DLD1 (cell line): Measurements from ENCODE around the gene PTGES3.
"Not testable (repeated sequence)": the region's sequence is repeated elsewhere in the genome, so short reads cannot be mapped to it uniquely, and the experiment has no call there.

Experiments used
- in situ Hi-C: cut with HindIII; loops from 2 replicates; pipeline ENCODE4 v1.10.0; 2017; ENCODE audit warnings: low sequenced_read_pairs

The PTGES3 gene

DNA sequence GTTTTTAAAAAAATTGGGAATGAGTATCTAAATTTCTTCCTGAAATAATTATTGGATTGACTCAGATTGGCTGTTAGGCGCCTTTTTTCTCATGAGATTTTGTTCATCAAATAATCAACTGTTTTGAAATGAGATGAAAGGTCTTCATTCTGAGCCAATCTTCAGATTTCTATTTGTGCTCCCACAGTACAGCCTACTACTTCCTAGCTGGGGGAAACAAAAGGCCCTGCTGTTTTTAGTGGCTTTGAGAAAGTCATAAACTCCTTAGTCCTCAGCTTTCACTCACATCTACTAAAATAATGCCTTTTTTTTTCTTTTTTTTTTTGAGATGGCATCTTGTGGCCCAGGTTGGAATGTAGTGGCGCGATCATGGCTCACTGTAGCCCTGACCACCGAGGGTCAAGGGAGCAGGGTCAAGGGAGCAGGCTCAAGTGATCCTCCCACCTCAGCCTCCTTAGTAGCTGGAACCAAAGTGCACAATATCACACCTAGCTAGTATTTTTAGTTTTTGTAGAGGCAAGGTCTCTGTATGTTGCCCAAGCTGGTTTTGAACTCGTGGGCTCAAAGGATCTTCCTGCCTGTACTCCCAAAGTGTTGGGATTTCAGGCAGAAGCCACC, 21.8 kb upstream of the PTGES3 start:
- in situ Hi-C loops: no loop called here

DNA sequence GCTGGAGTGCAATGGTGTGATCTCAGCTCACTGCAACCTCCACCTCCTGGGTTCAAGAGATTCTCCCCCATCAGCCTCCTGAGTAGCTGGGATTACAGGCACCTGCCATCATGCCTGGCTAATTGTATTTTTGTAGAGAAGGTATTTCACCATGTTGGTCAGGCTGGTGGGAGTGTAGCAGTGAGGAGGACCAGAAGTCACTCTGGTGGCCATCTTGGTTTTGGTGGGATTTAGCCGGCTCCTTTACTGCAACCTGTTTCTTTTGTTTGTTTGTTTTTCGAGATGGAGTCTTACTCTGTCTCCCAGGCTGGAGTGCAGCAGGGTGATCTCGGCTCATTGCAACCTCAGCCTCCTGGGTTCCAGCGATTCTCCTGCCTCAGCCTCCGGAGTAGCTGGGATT, 16.4 kb upstream of the PTGES3 start:
- in situ Hi-C loops: not testable (repeated sequence)

DNA sequence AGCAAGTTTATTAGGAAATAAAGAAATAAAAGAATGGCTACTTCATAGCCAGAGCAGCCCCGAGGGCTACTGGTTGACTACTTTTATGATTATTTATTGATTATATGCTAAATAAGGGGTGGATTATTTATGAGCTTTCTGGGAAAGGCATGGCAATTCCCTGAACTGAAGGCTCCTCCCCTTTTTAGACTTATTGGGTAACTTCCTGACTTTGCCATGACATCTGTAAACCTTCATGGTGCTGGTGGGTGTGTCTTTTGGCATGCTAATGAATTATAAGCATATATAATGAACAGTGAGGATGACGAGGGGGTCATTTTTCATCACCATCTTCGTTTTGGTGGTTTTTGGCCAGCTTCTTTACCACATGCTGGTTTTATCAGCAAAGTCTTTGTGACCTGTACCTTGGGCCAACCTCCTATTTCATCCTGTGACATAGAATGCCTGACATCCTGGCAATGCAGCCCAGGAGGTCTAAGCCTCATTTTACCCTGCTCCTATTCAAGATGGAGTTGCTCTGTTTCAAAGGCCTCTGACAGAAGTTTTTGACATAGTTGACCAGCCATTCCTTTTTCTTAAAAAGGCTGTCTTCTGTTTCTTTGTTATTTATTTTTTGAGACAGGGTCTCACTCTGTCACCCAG, 11.1 kb upstream of the PTGES3 start:
- in situ Hi-C loops: no loop called here

DNA sequence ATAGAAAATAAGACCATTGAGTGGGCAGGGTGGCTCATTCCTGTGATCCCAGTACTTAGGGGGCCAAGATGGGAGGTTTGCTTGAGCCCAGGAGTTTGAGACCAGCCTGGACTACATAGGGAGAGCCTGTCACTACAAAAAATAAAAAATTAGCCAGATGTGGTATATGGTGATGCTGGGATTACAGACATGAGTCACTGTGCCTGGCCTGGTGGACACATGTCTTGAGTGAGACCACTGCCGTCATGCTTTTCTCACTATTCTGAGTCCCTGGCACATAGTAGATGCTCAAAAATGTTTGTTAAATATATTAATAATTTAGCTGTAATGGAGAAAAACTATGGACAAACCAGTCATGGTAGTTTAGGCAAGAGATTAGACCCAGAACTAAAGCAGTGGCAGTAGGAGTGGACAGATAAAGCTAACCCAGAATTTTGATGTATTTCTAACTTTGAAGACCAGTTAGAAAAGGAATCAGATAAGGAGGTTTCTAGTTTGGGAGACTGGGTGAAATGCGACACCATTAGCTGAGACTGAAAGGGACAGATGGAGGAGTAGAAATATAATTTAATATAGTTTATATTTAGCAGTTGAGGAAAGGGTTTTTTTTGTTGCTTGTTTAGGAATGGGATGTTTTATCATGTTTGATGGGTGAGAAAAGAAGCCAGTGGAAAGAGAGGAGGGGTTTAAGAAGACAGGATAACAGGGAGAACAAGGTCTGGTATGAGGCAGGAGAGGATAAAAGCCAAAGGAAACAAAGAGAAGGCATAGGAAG, 7.4 kb upstream of the PTGES3 start:
- in situ Hi-C loops: no loop called here

DNA sequence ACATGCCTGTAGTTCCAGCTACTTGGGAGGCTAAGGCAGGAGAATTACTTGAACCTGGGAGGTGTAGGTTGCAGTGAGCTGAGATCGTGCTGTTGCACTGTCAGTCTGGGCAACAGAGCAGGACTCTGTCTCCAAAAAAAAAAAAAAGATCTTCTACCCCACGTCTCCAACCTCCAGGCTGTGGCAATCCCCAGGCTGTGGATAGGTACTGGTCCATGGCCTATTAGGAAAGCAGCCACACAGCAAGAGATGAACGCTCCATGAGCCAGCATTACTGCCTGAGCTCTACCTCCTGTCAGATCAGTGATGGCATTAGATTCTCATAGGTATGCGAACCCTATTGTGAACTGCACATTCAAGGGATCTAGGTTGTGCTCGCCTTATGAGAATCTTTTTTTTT, 6.1 kb upstream of the PTGES3 start:
- in situ Hi-C loops: no loop called here

DNA sequence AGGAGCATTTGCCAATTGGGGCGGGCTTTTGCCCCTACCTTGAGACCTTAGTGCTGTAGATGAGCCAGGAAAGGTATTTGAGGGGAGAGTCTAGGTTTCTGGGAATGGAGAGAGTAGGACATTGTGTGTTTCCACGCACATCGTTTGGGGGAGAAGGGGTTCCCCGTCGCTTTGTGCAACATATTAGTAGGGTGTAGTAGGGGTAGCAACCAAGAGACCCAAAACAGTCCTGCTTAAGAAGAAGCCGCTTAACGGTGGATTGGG, 694 bp upstream of the PTGES3 start:
- in situ Hi-C loops: no loop called here

DNA sequence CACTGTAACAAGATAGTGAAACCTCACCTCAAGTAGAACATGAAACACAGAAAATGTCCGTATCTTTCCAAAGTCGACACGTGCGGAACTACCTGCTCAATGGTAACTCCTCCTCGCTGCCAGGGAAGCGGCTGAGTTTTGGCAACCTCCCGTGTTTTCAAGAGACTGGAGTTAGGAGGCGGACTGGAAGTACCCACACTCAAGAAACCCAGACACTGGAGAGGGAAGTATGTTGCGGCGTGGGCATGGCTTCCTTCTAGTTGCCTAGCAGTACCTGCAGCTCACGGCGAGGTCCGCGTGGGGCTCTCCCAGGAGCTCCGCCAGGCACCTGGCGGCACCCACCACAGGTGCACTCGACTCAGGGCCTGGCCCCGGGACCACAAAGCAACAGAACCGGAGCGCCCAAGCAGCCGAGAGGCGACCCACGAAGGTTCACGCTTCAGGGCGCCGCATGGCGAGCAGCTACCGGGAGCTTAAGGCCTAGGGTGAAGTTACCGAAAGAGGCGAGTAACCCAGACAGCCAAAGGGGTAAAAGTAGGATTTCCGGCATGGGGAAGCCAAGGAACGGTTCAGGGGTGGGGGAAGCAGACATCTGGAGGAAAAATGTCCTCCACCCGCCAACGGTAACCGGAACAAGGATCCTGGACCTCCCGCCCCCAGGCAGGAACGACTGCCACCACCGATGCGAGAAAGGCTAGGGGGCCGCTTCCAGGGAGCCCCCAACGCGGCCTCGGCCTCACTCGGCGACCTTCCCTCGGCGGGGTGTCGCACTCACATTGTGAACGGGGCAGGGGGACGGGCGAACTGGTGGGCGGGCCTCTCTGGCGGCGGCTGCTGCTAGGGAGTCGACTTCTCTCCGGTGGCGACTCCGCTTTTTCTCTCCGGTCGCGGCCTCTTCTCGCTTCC, 608 bp downstream of the PTGES3 start:
- in situ Hi-C loops: no loop called here

DNA sequence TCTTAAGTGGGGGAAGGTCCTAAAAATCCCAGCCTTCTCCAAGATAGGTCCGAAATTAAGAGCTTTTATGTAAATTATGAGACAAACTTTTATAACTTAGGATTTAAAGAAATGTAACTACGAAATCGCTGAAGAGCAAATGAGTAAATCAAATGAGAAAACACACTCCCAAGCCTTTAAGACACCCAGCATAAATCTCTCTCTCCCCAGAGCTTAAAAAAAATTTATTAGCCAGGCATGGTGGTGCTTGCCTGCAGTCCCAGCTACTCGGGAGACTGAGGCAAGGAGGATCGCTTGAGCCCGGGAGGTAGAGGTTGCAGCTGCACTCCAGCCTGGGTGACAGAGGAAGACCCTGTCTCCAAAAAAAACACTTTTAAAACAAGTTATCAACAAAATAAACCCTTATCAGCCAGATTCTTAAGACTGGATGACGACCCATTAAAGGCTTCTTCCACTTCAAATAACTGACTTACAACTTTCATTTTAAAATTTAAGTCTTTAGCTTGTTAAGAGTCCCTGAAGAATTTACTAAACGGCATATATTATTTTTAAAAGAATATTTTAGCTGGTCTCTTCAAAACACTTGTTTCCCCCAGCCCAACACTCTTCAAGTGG, 3.2 kb downstream of the PTGES3 start:
- in situ Hi-C loops: no loop called here

DNA sequence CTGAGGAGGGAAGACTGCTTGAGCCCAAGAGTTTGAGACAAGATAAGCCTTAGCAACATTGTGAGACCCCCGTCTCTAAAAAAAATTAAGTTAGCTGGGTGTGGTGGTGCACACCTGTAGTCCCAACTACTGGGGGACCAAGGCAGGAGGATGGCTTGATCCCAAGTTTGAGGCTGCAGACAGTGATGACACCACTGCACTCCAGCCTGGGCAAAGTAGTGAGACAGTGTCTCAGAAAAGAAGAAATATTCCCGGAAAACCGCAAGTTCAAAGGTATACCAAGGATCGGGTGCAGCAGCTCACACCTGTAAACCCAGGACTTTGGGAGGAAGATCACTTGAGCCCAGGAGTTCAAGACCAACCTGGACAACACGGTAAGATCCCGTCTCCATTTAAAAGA, 5.8 kb downstream of the PTGES3 start:
- in situ Hi-C loops: no loop called here

DNA sequence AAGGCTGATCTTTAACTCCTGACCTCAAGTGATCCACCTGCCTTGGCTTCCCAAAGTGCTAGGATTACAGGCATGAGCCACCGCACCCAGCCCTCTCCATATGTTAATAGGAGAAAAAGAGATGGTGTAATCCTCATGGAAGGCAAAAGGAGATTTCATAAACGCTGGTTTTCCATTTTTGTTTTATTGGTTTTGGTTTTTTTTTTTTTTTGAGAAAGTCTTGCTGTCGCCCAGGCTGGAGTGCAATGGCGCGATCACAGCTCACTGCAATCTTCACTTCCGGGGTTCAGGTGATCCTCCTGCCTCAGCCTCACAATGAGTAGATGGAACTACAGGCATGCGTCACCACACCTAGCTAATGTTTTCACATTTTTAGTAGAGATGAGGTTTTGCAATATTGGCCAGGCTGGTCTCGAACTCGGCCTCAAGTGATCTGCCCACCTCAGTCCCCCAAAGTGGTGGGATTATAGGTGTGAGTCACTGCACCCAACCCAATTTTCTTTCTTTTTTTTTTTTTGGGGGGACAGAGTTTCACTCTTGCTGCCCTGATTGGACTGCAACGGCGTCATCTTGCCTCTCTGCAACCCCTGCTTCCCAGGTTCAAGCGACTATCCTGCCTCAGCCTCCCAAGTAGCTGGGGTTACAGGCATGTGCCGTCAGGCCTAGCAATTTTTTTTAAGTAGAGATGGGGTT, 8.1 kb downstream of the PTGES3 start:
- in situ Hi-C loops: no loop called here

DNA sequence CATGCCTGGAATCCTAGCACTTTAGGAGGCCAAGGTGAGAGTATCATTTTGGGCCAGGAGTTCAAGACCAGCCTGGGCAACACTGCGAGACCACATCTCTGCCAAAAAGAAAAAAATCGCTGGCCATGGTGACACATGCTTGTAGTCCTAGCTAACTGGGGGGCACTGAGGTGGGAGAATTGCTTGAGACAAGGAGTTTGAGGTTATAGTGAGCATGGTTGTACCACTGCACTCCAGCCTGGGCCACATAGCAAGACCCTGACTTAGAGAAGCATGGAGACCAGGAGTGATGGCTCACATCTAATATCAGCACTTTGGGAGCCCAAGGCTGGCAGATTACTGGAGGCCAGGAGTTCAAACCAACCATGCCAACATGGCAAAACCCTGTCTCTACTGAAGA, 9.2 kb downstream of the PTGES3 start:
- in situ Hi-C loops: no loop called here

DNA sequence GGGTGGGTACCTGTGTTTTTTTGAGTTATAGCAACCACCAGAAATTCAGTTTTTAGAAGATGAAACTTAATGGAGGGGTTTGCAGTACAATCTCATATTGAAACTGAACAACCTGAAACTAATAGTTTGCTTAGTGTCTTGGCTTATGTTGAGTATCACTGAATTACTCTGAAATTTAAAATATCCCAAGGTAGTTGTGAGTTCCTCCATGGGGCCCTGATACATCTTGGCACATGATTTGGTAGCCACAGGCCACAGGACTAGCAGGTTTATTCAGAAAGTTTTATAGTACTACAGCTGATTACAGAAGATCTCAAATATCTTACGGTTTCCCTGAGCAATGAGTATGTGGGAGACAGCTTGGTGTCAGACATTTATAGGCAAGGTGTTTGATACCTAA, 10.4 kb downstream of the PTGES3 start:
- in situ Hi-C loops: no loop called here

DNA sequence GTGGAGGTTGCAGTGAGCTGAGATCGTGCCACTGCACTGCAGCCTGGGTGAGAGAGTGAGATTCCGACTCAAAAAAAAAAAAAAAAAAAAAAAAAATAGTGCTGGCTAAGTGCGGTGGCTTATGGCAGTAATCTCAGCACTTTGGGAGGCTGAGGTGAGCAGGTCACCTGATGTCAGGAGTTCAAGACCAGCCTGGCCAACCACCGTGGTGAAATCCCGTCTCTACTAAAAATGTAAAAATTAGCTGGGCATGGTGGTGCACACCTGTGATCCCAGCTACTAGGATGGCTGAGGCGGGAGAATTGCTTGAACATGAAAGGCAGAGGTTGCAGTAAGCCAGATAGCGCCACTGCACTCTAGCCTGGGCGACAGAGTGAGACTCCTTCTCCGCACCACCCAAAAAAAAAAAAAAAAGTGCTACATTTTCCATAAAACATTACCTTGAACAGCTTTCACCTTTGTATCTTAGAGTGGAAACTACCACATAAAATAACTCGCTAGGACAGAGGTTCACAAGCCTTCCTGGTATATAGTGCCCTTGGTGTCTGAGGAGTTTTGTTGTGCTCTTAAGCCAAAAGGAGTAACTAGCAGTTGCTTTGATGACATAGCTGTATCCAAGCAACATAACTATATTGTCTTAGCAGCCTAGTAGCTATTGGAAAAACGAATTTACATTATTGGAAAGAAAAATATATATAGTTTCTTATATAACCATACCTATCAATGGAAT, 11.1 kb downstream of the PTGES3 start:
- in situ Hi-C loops: no loop called here

DNA sequence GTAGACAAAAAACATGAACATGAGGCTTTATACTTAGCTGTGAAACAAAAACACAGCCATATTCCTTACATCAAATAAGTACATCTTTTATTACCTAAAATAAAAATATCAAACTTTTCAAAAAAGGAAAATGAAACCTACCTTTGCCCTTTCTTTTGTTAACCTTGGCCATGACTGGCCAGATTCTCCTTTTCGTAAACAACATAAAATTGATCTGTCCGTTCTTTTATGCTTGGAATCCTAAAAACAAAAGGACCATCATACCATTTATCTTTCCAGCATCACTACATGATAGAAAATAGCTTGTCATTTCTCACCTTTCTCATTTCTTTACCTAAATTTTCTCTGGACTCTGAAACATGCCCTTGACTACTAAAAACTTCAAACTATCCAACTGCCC, 16.5 kb downstream of the PTGES3 start:
- in situ Hi-C loops: no loop called here

DNA sequence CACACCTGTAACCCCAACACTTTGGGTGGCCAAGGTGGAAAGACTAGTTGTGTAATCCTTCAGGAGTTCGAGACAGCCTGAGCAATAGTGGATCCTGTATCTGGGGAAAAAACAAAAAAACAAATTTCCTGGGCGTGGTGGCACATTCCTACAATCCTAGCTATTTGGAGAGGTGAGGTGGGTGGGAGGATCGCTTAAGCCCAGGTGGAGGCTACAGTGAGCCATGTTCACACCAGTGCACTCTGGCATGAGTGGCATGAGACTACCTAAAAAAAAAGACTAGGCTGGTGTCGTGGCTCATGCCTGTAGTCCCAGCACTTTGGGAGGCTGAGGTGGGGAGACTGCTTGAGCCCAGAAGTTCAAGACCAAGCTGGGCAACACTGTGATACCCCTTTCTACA, 17.2 kb downstream of the PTGES3 start:
- in situ Hi-C loops: no loop called here

DNA sequence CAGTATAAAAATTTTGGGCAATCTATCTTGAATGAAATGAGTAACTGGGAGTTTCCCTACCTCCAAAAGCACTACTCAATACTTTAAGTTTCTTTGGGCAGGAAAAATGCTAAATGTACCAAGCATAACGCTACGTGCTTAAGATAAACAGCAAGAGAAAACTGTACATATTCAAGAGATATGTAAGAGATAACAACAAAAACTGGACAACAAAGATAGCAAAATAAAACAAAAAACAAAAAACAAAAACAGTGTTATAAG, 20.0 kb downstream of the PTGES3 start:
- in situ Hi-C loops: no loop called here

DNA sequence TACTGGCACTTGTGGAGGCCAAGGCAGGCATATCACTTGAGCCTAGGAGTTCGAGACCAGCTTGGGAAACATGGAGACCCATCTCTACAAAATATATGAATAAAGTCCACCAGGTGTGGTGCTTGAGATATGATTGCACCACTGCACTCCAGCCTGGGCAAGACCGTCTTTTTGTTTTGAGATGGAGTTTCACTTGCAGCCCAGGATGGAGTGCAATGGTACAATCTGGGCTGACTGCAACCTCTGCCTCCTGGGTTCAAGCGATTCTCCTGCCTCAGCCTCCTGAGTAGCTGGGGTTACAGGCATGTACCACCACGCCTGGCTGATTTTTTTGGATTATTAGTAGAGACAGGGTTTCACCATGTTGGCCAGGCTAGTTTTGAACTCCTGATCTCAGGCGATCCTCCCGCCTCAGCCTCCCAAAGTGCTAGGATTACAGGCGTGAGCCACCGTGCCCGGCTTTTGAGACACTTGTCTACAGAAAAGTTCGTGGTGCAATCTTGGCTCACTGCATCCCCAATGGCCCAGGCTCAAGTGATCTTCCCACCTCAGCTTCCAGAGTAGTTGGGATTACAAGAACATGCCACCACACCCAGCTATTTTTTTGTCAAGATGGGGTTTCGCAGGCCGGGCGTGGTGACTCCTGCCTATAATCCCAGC, 26.0 kb downstream of the PTGES3 start:
- in situ Hi-C loops: no loop called here

DNA sequence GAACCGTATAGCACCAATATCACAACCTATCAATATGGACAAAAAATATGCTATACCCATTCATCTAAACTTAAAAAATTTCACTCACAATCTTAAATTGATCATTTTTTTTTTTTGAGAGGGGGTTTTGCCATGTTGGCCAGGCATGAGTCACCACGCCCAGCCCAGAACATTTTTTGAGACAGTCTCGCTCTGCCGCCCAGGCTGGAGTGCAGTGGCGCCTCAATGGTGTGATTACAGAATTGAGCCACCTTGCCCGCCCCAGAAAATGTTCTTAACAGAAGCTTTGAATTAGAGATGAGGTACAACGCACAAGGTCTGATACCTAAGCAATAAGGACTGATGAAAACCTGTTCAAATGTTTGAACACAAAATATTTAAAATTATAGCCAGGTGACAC, 26.5 kb downstream of the PTGES3 start:
- in situ Hi-C loops: no loop called here

DNA sequence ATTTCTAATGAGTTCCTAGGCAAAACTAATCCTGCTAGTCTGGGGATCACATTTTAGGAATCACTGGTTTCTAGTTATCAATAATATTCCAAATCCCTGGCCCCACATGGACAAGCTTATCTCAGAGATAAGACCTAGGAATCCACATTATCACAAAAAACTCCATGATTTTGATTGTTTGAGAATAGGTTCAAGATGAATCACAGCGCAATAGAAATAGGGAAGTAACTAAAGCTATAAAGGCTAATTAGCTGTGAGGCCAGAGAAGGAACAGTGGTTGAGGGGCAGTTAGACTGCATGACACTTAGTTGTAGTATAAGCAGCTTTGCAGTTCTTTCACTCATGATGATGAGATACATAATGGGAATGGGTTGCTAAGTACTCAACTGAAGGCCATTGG, 29.2 kb downstream of the PTGES3 start:
- in situ Hi-C loops: no loop called here
